HG03442 (cell line): ENCODE data around the gene MEMO1.
"Not testable (repeated sequence)": the region's sequence is repeated elsewhere in the genome, so short reads cannot be mapped to it uniquely, and the experiment has no call there.

Experiments used
- ATAC-seq: cut with Tn5 transposase; IDR thresholded peaks from one replicate; pipeline ENCODE4 v1.9.1; 2021; ENCODE audit warnings: mild to moderate bottlenecking, moderate library complexity; ENCODE audit not compliant: unreplicated experiment

MEMO1 gene

GRCh38 chr2:31920962-31921361 is 89.8 kb downstream of the MEMO1 start:
- ATAC-seq = no peak

GRCh38 chr2:31919499-31919898 is 91.3 kb downstream of the MEMO1 start:
- no peak for ATAC-seq

- no peak for ATAC-seq
These were observed 101.1 kb downstream of the MEMO1 start for GRCh38 chr2:31909661-31910060.

DNA sequence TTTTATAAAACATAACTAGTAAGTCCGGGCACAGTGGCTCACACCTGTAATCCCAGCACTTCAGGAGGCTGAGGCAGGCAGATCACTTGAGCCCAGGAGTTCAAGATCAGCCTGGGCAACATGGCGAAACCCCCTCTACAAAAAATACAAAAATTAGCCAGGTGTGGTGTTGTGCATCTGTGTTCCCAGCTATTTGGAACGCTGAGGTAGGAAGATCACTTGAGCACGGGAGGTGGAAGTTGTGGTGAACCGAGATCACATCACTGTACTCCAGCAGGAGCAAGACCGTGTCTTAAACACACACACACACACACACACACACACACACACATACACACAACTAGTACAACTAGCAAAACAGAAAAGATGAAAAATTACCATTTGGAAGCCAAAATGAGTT is 103.3 kb downstream of the MEMO1 start:
- ATAC-seq = not testable (repeated sequence)

GRCh38 chr2:31903109-31903780 is 107.6 kb downstream of the MEMO1 start:
- no peak for ATAC-seq

DNA sequence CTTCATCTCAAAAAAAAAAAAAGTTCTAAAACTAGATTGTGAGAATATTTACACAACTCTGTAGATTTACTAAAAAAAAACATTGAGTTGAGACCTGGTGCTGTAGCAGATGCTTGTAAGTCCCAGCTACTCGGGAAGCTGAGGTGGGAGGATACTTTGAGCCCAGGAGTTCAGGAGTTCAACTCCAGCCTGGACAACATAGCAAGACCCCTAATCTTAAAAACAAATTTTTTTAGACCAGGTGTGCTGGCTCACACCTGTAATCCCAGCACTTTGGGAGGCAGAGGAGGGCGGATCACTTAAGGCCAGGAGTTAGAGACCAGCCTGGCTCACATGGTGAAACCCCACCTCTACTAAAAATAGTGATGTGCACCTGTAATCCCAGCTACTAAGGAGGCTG is 108.9 kb downstream of the MEMO1 start:
- ATAC-seq = no peak

DNA sequence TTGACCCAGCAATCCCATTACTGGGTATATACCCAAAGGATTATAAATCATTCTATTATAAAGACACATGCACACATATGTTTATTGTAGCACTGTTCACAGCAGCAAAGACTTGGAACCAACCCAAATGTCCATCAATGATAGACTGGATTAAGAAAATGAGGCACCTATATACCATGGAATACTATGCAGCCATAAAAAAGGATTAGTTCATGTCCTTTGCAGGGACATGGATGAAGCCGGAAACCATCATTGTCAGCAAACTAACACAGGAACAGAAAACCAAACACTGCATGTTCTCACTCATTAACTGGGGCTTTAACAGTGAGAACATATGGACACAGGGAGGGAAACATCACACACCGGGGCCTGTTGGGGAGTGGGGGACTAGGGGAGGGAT is 110.7 kb downstream of the MEMO1 start:
- not testable (repeated sequence) for ATAC-seq

GRCh38 chr2:31898346-31898745 is 112.5 kb downstream of the MEMO1 start:
- not testable (repeated sequence) for ATAC-seq

DNA sequence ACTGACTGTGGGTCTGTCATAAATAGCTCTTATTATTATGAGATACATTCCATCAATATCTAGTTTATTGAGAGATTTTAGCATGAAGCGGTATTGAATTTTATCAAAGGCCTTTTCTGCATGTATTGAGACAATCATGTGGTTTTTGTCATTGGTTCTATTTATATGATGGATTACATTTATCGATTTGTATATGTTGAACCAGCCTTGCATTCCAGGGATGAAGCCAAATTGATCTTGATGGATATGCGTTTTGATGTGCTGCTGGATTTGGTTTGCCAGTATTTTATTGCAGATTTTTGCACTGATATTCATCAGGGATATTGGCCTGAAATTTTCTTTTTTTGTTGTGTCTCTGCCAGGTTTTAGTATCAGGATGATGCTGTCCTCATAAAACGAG is 113.5 kb downstream of the MEMO1 start:
- not testable (repeated sequence) for ATAC-seq

- ATAC-seq = no peak
These were observed 114.5 kb downstream of the MEMO1 start for GRCh38 chr2:31896293-31896692.

DNA sequence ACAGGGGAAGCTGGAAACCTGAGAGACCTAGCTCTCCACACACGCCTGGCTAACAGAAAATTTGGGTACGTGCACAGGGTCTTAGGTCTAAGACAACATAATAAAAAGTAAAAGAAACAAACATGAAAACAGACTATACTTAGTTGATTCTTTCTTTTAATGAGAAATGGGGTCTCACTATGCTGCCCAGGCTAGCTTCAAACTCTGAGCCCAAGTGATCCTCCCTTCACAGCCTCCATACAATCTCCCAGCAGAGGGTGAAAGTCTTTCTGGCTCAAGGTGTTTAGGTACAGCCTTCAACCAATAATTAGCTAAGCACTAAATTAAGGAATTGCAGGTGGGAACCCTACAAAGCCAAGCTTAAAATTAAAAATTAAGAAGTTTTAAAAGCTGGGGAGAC is 116.2 kb downstream of the MEMO1 start:
- ATAC-seq = no peak

DNA sequence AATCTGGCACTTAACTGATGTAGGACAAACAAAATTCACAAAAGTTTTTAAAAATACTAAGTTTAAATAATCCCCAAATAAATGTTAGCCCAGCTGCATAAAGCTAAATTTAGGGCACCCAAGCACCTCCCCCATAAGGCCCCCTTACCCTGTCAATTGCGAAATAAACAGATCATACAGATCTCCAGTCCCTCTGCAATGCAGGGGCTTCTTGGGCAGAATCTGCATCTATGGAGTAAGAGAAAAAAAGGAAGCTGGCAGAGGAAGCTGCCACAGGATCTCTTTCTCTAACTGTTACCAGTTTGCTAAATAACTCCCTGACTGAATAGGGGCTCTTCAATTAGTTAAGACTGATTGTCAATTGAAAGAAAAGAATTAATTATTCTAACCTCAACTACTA is 117.7 kb downstream of the MEMO1 start:
- ATAC-seq = no peak

DNA sequence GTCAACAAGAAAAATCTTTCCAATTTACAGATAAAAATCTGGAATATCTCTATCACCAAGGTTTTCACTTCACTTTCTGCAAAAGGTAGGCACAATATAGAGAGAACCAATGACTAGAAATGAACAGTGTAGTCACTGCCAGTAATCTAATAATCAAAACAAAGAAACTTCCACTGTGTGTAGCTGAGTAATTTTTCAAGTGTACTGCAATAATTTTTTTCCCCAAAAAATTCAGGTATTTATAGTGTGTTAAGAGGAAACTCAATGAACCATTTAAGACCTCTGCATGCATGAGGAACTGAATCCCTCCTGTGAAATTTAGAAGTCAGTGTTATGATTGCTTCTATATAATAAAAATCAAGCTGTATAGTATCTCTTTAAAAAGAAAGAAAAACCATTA is 121.8 kb downstream of the MEMO1 start:
- no peak for ATAC-seq

- no peak for ATAC-seq
These were observed 122.3 kb downstream of the MEMO1 start for GRCh38 chr2:31888550-31888949.

DNA sequence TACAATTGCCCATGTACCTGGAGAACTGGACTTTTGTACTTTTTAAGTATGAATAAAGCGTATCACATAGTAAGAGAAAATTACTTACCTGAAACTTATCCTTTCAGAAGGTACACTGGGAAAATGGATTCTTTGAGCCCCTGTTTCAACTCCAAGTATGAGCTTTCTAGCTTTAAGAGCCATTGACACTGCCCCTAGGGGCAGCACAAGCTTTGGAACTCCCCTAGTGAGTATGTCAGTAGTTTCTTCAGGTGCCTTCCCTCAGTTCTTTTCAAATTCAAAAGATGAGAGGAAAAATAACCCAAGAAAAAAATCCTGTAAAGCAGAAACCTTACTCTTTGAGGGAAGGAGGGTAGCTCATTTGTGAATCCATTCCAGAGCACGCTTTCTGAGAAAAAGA is 124.1 kb downstream of the MEMO1 start:
- ATAC-seq = no peak

- no peak for ATAC-seq
These were observed 133.8 kb downstream of the MEMO1 start for GRCh38 chr2:31877008-31877407.

DNA sequence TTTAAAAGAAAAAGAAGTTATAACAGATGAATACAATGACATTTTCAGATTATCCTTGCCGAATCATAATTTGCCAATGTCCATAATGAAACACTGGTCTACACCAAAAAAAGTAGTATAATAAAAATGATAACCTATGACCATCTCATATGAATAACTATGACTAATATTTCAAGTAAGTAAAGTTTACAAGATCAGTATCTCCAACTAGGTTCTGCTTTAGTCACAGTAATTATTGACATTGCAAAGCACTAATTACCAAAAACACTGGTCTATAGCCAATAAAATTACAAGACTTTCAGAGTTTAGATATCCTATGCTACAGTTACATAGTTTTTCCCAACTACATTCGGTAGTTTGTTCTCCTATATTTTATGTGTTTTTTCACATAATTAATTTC is 136.7 kb downstream of the MEMO1 start:
- no peak for ATAC-seq

- no peak for ATAC-seq
These were observed 145.6 kb downstream of the MEMO1 start for GRCh38 chr2:31865215-31865614.

DNA sequence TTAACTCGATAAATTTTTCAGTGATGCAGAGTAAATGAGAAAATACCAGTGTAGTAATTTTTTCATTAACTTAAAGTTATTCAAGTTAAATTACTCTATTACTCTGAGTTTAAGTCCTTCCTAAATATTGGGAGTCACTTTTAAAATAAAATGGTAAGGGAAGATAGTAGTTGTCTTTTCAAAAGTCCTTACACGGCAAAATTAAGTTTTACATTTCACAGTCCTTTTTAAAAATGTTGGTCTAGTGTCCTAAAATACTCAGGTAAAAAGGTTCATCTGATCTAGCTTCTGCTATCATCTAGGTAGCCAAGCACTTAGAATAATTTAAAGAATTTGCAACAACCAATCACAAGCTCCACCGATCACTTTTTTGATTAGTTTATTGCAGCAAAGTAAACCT is 146.9 kb downstream of the MEMO1 start:
- ATAC-seq = no peak

GRCh38 chr2:31863015-31863656 is 147.7 kb downstream of the MEMO1 start:
- not testable (repeated sequence) for ATAC-seq

DNA sequence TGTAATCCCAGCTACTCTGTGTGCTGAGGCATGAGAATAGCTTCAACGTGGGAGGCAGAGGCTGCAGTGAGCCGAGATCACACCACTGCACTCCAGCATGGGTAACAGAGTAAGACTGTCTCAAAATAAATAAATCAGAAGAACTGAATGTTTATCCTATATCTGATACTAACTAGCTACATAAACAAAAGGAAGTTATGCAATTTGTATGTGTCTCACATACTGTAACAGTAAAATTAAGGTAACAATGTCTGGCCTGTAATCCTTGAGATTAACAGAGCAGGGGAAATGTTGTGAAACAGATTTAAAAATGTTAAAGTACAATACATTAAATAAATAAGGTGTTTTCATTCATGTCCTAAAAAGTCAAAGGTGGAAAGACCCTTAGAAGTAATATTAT is 150.8 kb downstream of the MEMO1 start:
- no peak for ATAC-seq

DNA sequence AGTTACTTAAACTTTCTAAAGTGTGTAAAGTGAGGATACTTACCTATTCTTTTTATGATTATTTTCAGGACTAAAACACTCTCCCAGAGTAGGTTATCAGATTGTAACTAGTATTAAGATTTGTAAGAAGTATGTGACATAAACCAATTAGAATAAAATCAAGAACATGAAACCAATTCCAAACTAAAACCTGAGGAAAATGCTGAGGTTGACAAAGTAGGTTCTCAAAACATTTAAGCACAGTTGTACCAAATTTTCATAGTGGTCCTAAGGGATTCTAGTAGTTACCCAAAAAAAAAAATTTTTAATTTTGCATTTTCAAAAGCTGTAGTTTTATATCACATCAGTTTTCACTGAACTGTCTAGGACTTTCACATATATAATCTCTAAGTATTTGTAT is 157.3 kb downstream of the MEMO1 start:
- no peak for ATAC-seq

DNA sequence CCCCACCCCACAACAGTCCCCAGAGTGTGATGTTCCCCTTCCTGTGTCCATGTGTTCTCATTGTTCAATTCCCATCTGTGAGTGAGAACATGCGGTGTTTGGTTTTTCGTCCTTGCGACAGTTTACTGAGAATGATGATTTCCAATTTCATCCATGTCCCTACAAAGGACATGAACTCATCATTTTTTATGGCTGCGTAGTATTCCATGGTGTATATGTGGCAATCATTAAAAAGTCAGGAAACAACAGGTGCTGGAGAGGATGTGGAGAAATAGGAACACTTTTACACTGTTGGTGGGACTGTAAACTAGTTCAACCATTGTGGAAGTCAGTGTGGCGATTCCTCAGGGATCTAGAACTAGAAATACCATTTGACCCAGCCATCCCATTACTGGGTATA is 168.7 kb downstream of the MEMO1 start:
- not testable (repeated sequence) for ATAC-seq
